Measurements from ENCODE around the gene HSD17B1.
"Not testable (repeated sequence)": the region's sequence is repeated elsewhere in the genome, so short reads cannot be mapped to it uniquely, and the experiment has no call there.

HSD17B1 gene, protein sequence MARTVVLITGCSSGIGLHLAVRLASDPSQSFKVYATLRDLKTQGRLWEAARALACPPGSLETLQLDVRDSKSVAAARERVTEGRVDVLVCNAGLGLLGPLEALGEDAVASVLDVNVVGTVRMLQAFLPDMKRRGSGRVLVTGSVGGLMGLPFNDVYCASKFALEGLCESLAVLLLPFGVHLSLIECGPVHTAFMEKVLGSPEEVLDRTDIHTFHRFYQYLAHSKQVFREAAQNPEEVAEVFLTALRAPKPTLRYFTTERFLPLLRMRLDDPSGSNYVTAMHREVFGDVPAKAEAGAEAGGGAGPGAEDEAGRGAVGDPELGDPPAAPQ

DNA sequence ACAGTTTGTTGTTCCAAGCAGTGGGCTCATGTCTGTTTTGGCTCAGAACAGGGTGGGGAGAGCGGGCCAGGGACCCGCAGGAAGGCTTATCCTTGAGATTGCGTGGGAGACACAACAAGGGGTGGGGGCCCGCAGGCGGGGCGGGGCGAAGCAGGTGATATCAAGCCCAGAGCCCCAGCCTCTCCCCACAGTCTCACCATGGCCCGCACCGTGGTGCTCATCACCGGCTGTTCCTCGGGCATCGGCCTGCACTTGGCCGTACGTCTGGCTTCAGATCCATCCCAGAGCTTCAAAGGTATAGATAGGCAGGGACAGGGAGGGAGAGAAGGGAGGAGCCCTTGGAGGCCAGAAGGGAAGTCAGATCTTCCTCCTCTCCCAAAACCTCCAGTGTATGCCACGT is at the start of gene HSD17B1:
Gene HSD17B1 (plus strand): TSS at position 188 of the 400 bp plus-strand sequence. CDS start 11 bp downstream, at position 199.
- not testable (repeated sequence) for DNase-seq

DNA sequence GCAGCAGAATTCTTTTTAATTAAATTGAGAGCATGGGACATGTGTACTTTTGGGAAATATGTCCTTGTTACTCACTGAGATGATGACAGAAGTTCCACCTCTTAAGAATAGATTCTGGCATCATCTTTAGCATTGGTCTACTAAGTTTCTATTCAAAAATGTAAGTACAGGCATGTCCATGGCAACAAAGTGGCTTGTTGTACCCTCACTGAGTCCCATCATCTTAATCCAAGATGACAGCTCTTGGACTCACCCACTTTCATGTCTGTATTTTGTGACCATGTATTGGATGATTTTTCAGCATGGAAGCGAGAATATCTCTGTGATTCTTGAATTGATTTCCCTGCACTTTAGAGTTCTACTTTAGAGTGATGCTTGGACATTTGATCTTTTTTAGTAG is 49.8 kb upstream of the HSD17B1 start:
- DNase-seq = no peak

DNA sequence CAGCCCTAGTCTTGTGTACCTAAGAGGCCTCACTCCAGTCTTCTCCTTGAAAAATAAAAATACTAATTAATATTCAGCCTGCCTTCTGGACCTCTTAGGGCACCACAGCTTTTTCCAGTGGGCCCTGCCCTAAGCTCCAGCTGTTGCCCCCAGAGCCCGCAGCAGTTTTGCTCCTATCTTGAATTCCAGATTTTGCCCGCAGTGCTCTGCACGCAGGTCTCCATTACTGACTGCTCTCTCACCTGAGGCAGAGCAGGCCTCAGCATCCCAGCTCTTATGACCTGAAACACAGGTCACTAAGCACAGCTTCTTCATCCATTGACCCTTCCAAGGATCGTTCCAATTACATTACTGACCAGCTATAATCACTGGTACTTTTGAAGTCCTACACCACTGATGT is 45.1 kb upstream of the HSD17B1 start:
- no peak for DNase-seq

DNA sequence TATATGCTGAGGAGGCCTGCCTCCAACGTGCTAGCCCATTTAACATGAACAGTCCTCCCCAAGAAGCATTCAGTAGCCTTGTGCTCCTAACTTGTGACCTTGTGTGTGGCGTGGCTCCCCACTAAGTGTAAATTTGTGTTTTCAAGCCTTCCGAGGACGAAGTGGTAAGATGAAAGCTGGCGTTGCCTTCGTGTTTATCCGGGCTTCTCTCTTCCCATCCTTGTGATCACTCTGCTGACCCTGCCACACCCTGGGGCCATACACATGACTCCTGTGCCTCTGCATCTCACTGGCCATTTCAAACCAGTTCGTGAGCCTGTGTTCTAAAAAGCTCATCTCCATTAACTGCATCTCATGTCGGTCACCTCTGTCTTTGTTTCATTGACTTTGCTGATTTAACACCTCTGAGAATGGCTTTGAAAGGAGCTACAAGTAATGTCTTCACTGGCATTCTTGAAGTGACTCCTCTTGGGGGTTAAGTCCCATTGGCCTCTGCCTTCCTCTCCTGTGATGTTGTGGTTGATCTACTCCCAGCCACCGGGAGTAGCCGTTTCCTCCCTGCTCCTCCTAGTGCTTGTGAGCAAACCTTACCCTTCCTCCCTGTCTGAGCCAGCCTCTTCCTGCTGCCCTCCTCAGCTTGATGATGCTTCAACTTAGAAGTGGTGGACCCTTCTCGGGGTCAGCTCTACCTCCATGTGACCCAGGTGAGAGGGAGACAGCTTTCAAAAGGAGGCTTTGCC is 44.1 kb upstream of the HSD17B1 start:
- no peak for DNase-seq

DNA sequence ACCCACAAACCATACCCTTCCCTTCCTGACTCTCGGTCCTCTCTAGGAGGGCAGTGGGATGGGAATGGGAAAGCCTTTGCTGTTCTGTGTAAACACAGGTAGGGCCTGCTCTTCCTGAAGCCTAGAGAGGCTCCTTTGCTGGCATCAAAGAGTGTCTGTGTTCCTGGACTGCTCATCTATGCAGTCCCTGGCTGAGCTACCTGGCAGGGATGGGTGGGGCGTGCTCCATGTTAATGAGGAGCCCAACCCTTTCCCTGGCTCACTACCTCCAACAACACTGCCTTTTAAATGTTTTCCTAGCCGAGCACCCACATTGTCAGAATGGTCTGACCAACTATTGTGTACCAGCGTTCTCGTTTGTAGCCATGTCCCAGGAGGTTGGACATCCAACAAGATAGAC is 43.3 kb upstream of the HSD17B1 start:
- no peak for DNase-seq

DNA sequence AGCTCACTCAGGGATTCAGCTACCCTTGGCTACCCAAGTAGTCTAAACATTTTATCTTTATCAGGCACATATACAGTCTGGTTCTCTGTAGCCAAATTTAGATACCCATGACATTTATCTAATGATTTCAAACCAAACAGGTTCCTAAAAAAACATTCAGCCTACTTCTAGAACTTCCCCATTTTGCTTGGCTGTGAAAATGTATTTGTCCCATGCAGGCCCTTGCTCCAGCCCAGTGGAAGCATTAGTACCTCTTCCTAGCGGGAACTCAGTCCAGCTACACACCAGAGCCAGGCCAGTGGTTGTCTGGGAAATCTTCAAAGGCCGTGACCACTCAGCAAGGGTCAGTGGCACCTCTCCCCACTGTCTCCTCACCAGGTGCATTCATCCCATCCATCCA is 42.9 kb upstream of the HSD17B1 start:
- no peak for DNase-seq

DNA sequence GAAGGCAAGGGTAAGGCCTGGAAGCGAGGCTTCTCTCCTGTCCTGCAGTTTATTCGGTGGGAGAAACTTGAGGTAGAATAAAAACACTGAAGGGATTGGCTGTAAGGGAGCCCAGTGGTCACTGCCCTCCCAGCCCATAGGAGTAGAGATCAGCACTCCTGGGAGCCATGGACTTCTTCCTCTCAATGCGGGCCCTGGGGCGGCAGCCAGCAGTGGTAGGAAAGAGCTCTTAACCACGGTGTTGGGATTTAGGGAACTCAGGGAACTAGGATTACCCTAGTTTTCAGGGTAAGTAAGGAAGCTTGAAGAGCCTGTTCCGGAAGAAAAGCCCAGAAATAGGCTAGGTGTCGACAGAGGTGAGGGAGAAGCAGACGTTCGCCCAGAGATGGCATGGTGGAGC is 40.5 kb upstream of the HSD17B1 start:
- no peak for DNase-seq

DNA sequence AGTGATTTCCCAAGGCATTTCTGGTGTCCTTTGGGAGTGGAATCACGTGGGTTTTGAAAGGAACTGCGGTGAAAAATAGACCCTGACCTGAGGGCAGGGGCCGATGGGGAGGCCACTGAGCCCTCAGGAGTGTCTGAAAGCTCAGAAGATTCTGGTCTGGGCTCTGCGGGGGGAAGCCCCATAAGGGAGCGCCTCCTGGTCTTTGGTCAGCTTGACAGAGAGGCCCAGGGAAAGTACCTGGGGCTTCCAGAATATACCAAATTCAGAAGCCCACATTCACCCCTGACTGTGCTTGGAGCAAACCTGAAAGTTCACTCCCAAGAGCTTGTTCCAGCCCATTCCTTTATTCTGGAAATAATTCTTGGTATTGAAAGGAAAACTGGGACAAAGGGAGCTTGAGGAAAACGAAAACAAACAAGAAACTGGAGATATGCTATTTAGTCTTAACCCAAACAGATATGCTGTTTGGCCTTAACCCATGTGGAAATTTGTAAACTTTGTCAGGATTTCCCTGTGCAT is 39.9 kb upstream of the HSD17B1 start:
- DNase-seq = no peak

DNA sequence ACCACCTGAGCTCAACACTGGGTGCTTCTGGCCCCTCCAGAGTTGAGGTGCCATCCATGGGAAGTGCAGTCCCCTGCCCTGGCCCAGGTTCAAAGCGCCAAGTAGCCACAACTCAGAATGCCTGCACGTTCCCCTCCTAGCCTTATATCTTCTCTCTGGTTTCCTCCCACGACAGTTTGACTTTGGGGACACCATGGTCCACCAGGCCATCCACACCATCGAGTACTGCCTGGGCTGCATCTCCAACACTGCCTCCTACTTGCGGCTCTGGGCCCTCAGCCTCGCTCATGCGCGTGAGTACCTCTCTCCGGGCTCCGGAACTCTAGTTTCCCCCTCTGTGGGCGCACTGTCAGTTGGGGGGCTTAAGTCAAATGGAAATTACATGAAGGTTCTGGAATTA is 39.0 kb upstream of the HSD17B1 start:
- DNase-seq = no peak

DNA sequence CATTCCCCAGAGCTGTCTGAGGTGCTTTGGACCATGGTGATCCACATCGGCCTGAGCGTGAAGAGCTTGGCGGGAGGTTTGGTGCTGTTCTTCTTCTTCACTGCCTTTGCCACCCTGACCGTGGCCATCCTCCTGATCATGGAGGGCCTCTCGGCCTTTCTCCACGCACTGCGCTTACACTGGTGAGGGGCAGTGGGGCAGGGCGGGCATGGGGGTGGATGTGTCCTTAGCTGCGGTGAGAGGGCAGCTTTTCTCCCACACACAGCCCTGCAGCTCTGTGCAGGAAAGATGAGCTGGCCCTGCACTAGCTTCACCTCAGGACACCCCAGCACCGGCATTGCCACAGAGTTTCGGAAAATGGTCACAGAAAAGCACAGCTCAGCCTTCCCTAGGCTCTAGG is 38.4 kb upstream of the HSD17B1 start:
- DNase-seq = no peak

DNA sequence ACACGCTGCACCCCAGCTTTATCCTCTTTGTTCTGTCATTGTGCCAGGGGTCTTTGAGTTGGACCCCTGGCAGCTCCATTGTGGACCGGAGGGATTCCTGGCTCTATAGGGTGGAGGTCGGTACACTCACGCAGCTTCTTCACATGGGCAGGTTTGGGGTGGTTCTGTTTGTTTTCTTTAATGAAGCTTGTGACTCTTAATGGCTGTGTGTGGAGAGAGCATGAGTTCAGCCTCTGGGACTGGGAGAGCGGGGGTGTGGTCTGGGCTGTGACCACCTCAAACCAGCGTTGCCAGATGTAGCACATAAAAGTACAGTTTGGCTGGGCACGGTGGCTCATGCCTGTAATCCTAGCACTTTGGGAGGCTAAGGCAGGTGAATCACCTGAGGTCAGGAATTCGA is 37.9 kb upstream of the HSD17B1 start:
- no peak for DNase-seq

DNA sequence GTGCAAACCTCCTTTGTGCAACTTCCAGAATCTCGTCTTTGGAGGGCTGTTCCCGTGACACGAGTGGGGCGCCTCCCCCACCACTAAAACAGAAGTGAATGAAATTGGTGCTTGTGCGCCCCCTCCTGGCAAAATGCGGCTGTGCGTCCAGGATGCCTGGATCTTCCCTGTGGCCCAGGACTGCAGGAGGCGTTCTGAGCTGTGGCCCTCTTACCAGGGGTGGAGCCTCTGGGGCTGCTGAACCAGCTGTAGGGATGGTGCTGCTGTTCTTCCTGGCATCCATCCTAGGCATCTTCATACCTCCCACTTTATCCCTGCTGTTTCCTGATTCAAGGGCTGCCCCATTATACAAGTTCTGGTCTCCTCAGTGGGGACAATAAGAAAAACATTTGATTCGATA is 35.2 kb upstream of the HSD17B1 start:
- peak in 49 of 56 donors; percentile 15 to 85 (median 48) for DNase-seq

DNA sequence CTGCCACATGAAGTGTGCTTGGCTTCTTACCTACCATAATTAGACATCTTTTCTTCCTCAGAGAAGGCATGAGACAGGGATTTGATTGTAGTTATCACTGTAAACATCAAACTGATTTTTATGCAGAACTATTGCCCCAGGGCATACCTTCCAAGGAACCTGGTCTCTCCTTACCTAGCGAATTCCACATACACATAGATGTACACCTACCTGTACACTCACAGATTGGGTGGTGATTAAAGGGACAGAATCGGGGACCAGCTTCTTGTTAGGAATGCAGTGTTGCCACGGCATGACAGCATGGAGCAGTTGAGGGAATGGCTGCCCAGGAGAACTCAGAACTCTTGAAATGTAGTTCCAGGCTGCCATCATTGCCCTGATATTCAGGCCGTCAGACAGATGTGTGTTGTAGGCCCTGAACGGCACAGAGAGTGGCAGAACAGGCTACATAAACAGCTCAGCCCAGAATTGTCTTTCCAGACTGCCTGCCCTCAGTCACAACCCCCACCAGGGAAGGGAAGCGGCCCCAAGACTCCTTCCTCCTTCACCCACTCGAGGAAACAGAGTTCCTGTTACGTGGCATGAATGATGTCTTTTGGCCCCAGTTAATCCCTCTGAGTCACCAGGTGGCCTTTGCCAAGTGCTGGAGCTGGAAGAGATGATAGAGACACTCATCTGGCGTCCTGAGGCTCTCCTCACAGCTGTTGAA is 34.5 kb upstream of the HSD17B1 start:
- peak in 22 of 56 donors; percentile 3 to 54 (median 21) for DNase-seq

DNA sequence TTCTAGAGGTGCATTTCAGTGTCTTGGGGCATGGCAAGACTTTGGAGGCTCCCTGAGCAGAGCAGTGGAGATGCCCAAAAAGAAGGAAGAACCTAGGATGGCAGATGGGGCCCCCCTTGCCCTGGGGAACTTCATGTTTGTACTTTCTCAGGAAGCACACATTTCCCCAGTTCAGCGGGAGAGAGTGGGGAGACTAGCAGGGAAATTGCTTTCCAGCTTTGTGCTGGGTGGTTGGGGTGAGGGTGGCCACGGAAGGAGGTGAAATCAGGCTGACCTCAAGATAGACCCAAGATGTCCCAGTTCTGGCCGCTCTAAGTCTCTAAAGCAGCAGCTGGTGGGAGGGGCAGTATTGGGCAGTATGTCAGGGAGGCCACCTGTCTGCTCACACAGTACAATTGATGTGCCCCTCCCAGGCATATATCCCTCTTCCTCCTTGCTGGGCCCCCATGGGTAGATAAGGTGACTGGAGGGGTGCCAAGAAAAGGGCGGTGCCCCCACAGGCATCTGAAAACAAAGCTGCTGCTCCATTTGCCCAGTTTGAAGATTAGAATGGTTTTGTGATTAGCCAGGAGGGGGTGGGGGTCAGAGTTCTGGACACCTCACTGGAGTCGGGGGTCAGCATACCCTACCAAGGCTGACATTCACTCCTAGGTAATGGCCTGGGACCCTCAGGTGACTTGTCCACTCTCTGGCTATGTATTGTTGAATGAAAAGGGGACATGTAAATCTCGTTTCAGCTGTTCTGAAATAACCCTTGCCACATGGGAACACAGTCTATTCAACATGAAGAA is 33.8 kb upstream of the HSD17B1 start:
- peak in 2 of 56 donors; percentile 23 to 24 for DNase-seq

DNA sequence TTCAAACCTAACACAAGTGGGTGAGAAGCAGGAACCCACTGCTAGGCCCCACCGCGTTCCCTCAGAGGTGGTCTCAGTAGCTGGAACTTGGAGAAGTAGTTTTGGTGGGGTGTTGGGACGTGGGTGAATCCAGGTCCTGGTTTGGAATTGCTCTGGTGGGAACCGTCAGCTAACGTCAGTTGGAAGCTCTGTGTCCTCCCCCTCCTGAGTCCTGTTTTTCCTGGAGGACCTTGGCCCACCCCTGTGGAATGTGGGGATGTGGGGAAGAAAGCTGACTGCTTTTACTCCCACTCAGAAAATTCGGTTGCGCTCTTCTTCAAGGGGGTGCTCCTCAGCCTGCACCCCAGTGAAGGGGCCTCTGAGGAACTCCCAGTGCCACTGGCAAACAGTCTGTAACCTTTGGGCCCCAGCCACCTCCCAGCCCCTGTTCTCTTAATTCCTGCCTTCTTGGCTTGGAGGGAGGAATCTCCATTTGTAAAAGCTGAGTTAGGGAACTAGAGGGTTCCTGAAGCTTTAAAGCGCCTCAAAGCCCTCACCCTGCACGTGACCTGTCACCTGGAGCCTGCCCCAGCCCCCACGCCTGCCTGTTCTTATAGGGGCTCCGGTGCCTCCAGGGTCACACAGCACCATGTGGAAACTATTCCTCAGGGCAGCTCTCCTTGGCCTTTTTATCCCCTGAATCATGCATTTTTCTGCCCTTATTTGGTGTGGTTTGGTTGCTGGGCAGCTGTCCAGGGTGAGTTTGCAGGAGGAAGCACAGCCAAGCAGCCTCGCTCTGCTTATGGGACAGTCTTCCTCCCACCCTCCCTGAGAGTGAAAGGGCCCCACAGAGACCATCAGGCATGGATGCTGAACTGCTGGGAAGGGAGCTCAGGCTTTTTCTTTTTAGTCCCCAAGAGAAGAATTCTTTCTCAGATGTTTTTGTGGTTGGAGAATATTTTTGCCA is 32.9 kb upstream of the HSD17B1 start:
- DNase-seq = peak in 50 of 56 donors; percentile 13 to 84 (median 52)

DNA sequence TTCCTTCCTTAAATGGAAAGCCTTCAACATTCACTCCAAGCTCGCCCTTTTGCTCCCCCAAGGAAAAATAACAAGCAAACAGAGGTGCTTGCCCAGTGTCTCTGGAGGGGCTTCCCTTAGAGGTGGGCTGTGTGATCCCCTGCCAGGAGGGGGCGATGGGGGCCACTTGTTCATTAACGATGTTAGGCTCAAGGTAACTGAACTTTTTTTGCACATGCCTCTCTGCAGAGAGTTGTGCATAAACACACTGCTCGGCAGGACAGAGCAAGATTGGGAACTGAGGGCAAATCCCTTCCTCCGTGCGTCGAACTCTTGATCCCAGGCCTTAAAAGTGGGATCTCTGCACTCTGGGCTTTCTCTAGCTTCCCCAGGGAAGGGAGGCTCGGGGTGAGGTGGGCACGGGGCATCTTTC is 32.2 kb upstream of the HSD17B1 start:
- no peak for DNase-seq

DNA sequence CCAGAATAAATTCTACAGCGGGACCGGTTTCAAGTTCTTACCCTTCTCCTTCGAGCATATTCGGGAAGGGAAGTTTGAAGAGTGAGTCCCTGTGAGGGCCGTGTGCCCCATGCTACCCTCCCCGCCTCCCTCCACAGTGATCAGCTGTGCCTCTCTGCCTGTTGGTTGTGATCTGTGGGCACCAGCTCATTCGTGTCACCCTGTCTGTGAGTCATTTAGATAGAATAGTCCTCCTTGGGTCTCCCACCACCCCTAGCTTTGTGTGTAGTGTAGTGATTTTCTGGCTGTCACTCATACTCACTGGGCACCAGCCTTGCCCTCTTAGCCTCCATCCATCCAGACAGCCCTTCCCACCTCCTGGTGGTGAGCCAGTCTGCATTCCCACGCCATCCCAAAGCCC is 31.7 kb upstream of the HSD17B1 start:
- DNase-seq = no peak

DNA sequence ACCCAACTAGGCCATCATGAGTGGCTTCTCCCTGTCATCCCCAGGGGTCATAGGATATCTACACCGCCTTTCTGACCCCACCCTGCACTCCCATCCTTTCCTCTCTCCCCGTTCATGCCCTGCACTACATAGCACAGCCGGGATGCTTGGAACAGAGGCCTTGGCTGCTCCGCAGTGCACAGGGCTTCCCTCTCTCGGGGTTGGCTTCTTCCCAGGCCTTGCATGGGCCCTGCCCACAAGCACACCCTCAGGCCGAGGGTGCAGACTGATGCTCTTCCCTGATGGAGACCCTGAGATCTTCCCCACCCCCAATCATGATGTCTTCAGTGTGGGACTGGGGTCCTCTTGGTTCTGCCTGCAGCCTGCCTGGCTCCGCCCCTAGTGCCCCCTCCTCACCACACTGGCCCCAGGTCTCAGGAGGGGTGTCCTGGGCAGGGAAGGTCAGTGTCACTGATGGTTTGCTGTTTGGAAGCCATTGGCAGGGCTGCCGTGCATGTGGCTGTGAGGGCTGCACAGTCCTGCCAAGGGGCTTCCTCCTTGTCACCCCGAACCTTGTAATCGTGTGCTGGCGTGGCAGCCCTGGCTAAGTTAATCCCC is 31.0 kb upstream of the HSD17B1 start:
- DNase-seq = no peak

DNA sequence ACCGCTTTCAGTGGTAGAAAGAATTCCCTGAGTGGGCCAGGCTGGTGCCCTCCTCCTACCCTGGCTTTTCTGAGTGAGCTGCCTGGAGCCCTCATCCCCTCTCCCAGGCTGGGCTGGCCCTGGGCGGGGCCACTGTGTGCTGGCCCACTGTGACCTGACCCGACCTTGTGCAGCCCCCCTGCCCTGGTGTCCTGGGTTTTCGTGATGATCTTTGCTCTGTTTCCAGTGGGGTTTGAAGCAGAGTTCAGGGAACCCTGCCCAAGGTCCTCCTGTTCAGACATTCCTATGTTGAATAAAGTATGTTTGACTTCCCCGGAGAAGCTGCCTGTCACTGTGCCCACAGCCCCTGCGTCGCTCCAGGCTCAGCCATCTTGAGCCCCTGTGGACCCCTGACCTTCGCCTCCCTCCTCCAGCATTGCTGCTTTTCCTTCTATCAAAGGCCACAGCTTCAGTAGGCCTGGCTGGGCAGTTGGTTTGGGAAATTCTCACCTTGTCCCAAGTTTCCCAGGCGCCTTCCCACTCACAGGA is 30.4 kb upstream of the HSD17B1 start:
- no peak for DNase-seq
